GM21786 (cell line): ENCODE data around the gene U2AF2.

Experiments used
- ATAC-seq: cut with Tn5 transposase; IDR thresholded peaks from one replicate; pipeline ENCODE4 v1.9.1; 2021; ENCODE audit not compliant: unreplicated experiment

The U2AF2 gene

GRCh38 chr19:55654868-55655647 lies at the start of gene U2AF2:
U2AF2 (plus strand) TSS chr19:55655035; CDS start chr19:55655105, 70 bp downstream.
- peak; percentile 32 for ATAC-seq

GRCh38 chr19:55605207-55605636 lies 49.6 kb upstream of the U2AF2 start:
- peak; percentile 67 for ATAC-seq

- peak; percentile 34 for ATAC-seq
These were observed 49.0 kb upstream of the U2AF2 start, which contains the start of gene ZNF865 for GRCh38 chr19:55605637-55606470. ZNF865 (plus strand) TSS chr19:55605647; CDS start chr19:55613619, 7,972 bp downstream.

GRCh38 chr19:55606471-55606787 lies 48.4 kb upstream of the U2AF2 start:
- ATAC-seq: no peak

- ATAC-seq: no peak
These were observed 48.0 kb upstream of the U2AF2 start for GRCh38 chr19:55606817-55607216.

GRCh38 chr19:55609326-55609725 lies 45.5 kb upstream of the U2AF2 start:
- ATAC-seq: no peak

- ATAC-seq: no peak
These were observed 43.4 kb upstream of the U2AF2 start for GRCh38 chr19:55611300-55611982.

- ATAC-seq: no peak
These were observed 42.7 kb upstream of the U2AF2 start for GRCh38 chr19:55611983-55612645.

GRCh38 chr19:55613396-55613795 lies 41.4 kb upstream of the U2AF2 start:
- no peak for ATAC-seq

- ATAC-seq: no peak
These were observed 40.7 kb upstream of the U2AF2 start for GRCh38 chr19:55613930-55614710.

- no peak for ATAC-seq
These were observed 39.9 kb upstream of the U2AF2 start for GRCh38 chr19:55614711-55615542.

- no peak for ATAC-seq
These were observed 39.1 kb upstream of the U2AF2 start for GRCh38 chr19:55615543-55616394.

GRCh38 chr19:55616395-55616875 lies 38.4 kb upstream of the U2AF2 start:
- ATAC-seq: no peak

GRCh38 chr19:55617426-55617825 lies 37.4 kb upstream of the U2AF2 start:
- no peak for ATAC-seq

GRCh38 chr19:55618426-55618825 lies 36.4 kb upstream of the U2AF2 start:
- ATAC-seq: no peak

GRCh38 chr19:55619286-55619685 lies 35.5 kb upstream of the U2AF2 start:
- no peak for ATAC-seq

GRCh38 chr19:55620410-55621204 lies 34.2 kb upstream of the U2AF2 start:
- no peak for ATAC-seq
